H1 (cell line): Measurements from ENCODE around the gene BATF3. TPM values are rescaled to one million over a fixed set of nuclear protein-coding genes. Genes with fewer than 3 reads are reported as not detected.

Experiments used
- CTCF ChIA-PET: fragments of 300-600 bp; sonication (Branson Sonifier 250); formaldehyde crosslinking; loops from one replicate; lab custom pipeline; 2021; ENCODE audit not compliant: partially characterized antibody; lab: Charles Lee
- POLR2A ChIA-PET: fragments of 300-600 bp; sonication (Branson Sonifier 250); formaldehyde crosslinking; loops from one replicate; lab custom pipeline; 2021; ENCODE audit warnings: inconsistent platforms; ENCODE audit not compliant: partially characterized antibody; lab: Charles Lee
- DNase-seq, 2 experiments: peaks; one replicate each; pipeline versions ENCODE4 v3.0.0 to v3.0.0-alpha.2; 2010 to 2022; ENCODE audit warnings: low spot score in 2 of 2, low read depth in 1 of 2, mixed read lengths in 1 of 2
- FAIRE-seq: peaks from 2 replicates; lab custom pipeline; 2011; peaks lifted over from hg19 to GRCh38; lab: Jason Lieb, UNC
- H2AFZ ChIP-seq: 2 replicates; pipeline ENCODE4 v1.8.1; 2012; ENCODE audit warnings: low read length, inconsistent platforms
- H2AK5ac ChIP-seq: 2 replicates; pipeline ENCODE4 v1.6.1; 2013; ENCODE audit warnings: low read depth, low read length
- H2BK120ac ChIP-seq: replicated peaks from 2 replicates; pipeline ENCODE3; 2013; ENCODE audit warnings: low read depth, low read length, inconsistent platforms
- H2BK12ac ChIP-seq: 2 replicates; pipeline ENCODE4 v1.6.1; 2013; ENCODE audit warnings: low read depth, low read length
- H2BK15ac ChIP-seq: 2 replicates; pipeline ENCODE4 v1.6.1; 2013; ENCODE audit warnings: low read length
- H2BK20ac ChIP-seq: 2 replicates; pipeline ENCODE4 v1.6.1; 2013; ENCODE audit warnings: low read length
- H2BK5ac ChIP-seq: 2 replicates; pipeline ENCODE4 v1.6.1; 2013; ENCODE audit warnings: low read depth, low read length
- H3K14ac ChIP-seq: 2 replicates; pipeline ENCODE4 v1.6.1; 2013; ENCODE audit warnings: inconsistent platforms; ENCODE audit not compliant: insufficient read length
- H3K18ac ChIP-seq: 2 replicates; pipeline ENCODE4 v1.6.1; 2013; ENCODE audit warnings: low read length; ENCODE audit errors: extremely low read depth
- H3K23ac ChIP-seq: 2 replicates; pipeline ENCODE4 v1.6.1; 2013; ENCODE audit warnings: inconsistent platforms; ENCODE audit not compliant: insufficient read length
- H3K23me2 ChIP-seq: 2 replicates; pipeline ENCODE4 v1.6.1; 2013; ENCODE audit warnings: low read depth, low read length
- H3K27ac ChIP-seq: 2 replicates; pipeline ENCODE4 v1.6.1; 2011; ENCODE audit warnings: low read depth, low read length, inconsistent platforms
- H3K27me3 ChIP-seq, 4 experiments: replicated peaks in 1 of 4; 1 replicate in 1 of 4; 2 replicates in 3 of 4; pipeline versions ENCODE4 v1.6.1 to v1.8.1; 2011 to 2013; ENCODE audit warnings: low read length in 3 of 4, mild to moderate bottlenecking in 3 of 4, inconsistent platforms in 2 of 4, mixed read lengths in 2 of 4, moderate library complexity in 1 of 4; ENCODE audit not compliant: control insufficient read depth in 3 of 4, insufficient read depth in 3 of 4; ENCODE audit errors: extremely low read depth in 1 of 4
- H3K36me3 ChIP-seq, 4 experiments: 2 replicates each; pipeline versions ENCODE4 v1.6.1 to v1.8.1; 2011 to 2013; ENCODE audit warnings: mild to moderate bottlenecking in 4 of 4, low read length in 3 of 4, moderate library complexity in 2 of 4, control low read depth in 1 of 4, inconsistent platforms in 1 of 4; ENCODE audit not compliant: insufficient read depth in 4 of 4, control insufficient read depth in 2 of 4
- H3K4ac ChIP-seq: replicated peaks from 2 replicates; pipeline ENCODE3; 2013; ENCODE audit warnings: low read length, low read depth, mixed read lengths, inconsistent platforms; ENCODE audit not compliant: insufficient read length
- H3K4me1 ChIP-seq, 4 experiments: replicated peaks in 1 of 4; 1 replicate in 1 of 4; 2 replicates in 3 of 4; pipeline versions ENCODE4 v1.6.1 to v1.8.1; 2011 to 2013; ENCODE audit warnings: low read length in 3 of 4, inconsistent platforms in 2 of 4, mixed read lengths in 1 of 4; ENCODE audit not compliant: insufficient read depth in 4 of 4, control insufficient read depth in 3 of 4
- H3K4me2 ChIP-seq, 2 experiments: 2 replicates each; pipeline versions ENCODE4 v1.6.1 to v1.8.1; 2011 to 2013; ENCODE audit warnings: low read depth in 2 of 2, low read length in 2 of 2, control low read depth in 1 of 2, inconsistent platforms in 1 of 2, mild to moderate bottlenecking in 1 of 2; ENCODE audit not compliant: insufficient read depth in 1 of 2
- H3K4me3 ChIP-seq, 4 experiments: fragments of 200-600, 300-600 bp in 1 of 4; sonication (generic), shearing (Covaris generic), sonication (Bioruptor Twin) in 1 of 4; 2 replicates each; pipeline versions ENCODE4 v1.5.1 to v1.8.1; 2011 to 2016; ENCODE audit warnings: low read length in 4 of 4, low read depth in 3 of 4, control low read depth in 2 of 4, inconsistent platforms in 2 of 4, mild to moderate bottlenecking in 2 of 4, mixed read lengths in 1 of 4, moderate library complexity in 1 of 4; ENCODE audit not compliant: insufficient read depth in 2 of 4; ENCODE audit errors: extremely low read depth in 1 of 4
- H3K56ac ChIP-seq: replicated peaks from 2 replicates; pipeline ENCODE3; 2013; ENCODE audit warnings: low read depth, mild to moderate bottlenecking, mixed read lengths, low read length, inconsistent platforms; ENCODE audit not compliant: insufficient read length
- H3K79me1 ChIP-seq: 2 replicates; pipeline ENCODE4 v1.6.1; 2013; ENCODE audit warnings: low read depth, low read length, control low read depth
- H3K79me2 ChIP-seq, 2 experiments: 2 replicates each; pipeline versions ENCODE4 v1.6.1 to v1.8.1; 2012 to 2013; ENCODE audit warnings: low read length in 2 of 2, mild to moderate bottlenecking in 2 of 2, inconsistent platforms in 1 of 2; ENCODE audit not compliant: insufficient read depth in 2 of 2, control insufficient read depth in 1 of 2
- H3K9ac ChIP-seq, 4 experiments: replicated peaks in 1 of 4; 1 replicate in 1 of 4; 2 replicates in 3 of 4; pipeline versions ENCODE4 v1.6.1 to v1.8.1; 2011 to 2013; ENCODE audit warnings: low read depth in 3 of 4, low read length in 3 of 4, control low read depth in 2 of 4, mild to moderate bottlenecking in 2 of 4, moderate library complexity in 2 of 4, inconsistent platforms in 1 of 4; ENCODE audit errors: extremely low read depth in 1 of 4
- H3K9me3 ChIP-seq, 2 experiments: 2 replicates each; pipeline versions ENCODE4 v1.6.1 to v1.8.1; 2012 to 2013; ENCODE audit warnings: mild to moderate bottlenecking in 2 of 2, moderate library complexity in 2 of 2, control low read depth in 1 of 2, inconsistent platforms in 1 of 2, low read depth in 1 of 2, low read length in 1 of 2, mixed read lengths in 1 of 2; ENCODE audit not compliant: insufficient read depth in 2 of 2
- H4K20me1 ChIP-seq, 2 experiments: replicated peaks in 1 of 2; 2 replicates each; pipeline versions ENCODE3 to v1.8.1; 2011 to 2013; ENCODE audit warnings: inconsistent platforms in 2 of 2, low read length in 2 of 2, mild to moderate bottlenecking in 1 of 2; ENCODE audit not compliant: insufficient read depth in 2 of 2, control insufficient read depth in 1 of 2
- H4K5ac ChIP-seq: 2 replicates; pipeline ENCODE4 v1.6.1; 2013; ENCODE audit warnings: low read length, low read depth, mixed read lengths, inconsistent platforms; ENCODE audit not compliant: insufficient read length
- H4K8ac ChIP-seq: 2 replicates; pipeline ENCODE4 v1.8.0; 2013; ENCODE audit warnings: mild to moderate bottlenecking, moderate library complexity, low read length, inconsistent platforms; ENCODE audit not compliant: insufficient read depth; ENCODE audit errors: extremely low read depth
- H4K91ac ChIP-seq: replicated peaks from 2 replicates; pipeline ENCODE3; 2013; ENCODE audit warnings: low read length, mixed read lengths, inconsistent platforms; ENCODE audit not compliant: insufficient read length
- BCL11A ChIP-seq, 2 experiments: IDR thresholded peaks; one replicate each; pipeline ENCODE4 v1.6.1; 2011; ENCODE audit warnings: low read depth in 2 of 2, low read length in 2 of 2, mild to moderate bottlenecking in 2 of 2
- EP300 ChIP-seq, 2 experiments: IDR thresholded peaks; 1 replicate in 1 of 2; 2 replicates in 1 of 2; pipeline ENCODE4 v1.6.1; 2011 to 2012; ENCODE audit warnings: low read depth in 2 of 2, low read length in 2 of 2, mild to moderate bottlenecking in 2 of 2, borderline replicate concordance in 1 of 2, inconsistent platforms in 1 of 2, moderate library complexity in 1 of 2
- KDM1A ChIP-seq: fragments of 200-600, 300-600 bp; sonication (generic); IDR thresholded peaks from 2 replicates; pipeline ENCODE4 v1.7.1; 2016; ENCODE audit warnings: mild to moderate bottlenecking, low read length, borderline replicate concordance
- PHF8 ChIP-seq: fragments of 200-600 bp; sonication (generic); conservative IDR thresholded peaks from 2 replicates; pipeline ENCODE4 v1.7.1; 2012; ENCODE audit warnings: low read depth, mild to moderate bottlenecking, inconsistent platforms, low read length, moderate library complexity
- YY1 ChIP-seq: IDR thresholded peaks from 2 replicates; pipeline ENCODE4 v1.6.1; 2011; ENCODE audit warnings: low read depth, mild to moderate bottlenecking, low read length
- WGBS, 2 experiments: shearing (Covaris generic) in 1 of 2; methylation state at CpG; one replicate each; pipeline versions ENCODE4 v1.1.6 to v1.1.7; 2013 to 2015; ENCODE audit warnings: low lambda C conversion rate in 2 of 2, mixed read lengths in 2 of 2, inconsistent platforms in 1 of 2, low coverage in 1 of 2, missing lambda C conversion rate in 1 of 2; ENCODE audit not compliant: insufficient replicate concordance in 2 of 2, insufficient coverage in 1 of 2, insufficient read length in 1 of 2; ENCODE audit errors: extremely low coverage in 1 of 2, missing lambda C conversion rate in 1 of 2; 5-methylcytosine and 5-hydroxymethylcytosine counted together
- polyA plus RNA-seq, 7 experiments: library from polyadenylated mRNA; depleted of rRNA in 3 of 7; stranded (reverse) in 5 of 7; unstranded in 2 of 7; fragments of >200 nt in 5 of 7; fragments of 200-250 nt in 2 of 7; gene quantifications; 1 replicate in 5 of 7; 2 replicates in 1 of 7; 4 replicates in 1 of 7; pipeline versions ENCODE4 v1.2.1 to v1.2.3, GENCODE V29; 2011 to 2013; ENCODE audit warnings: missing spikeins in 2 of 7, mixed read lengths in 2 of 7
- total RNA-seq: library from RNA; stranded (reverse); fragmentation: NEBNext Ultra II Directional; extraction: Animal tissue kit (Norgen Biotek cat#: 25700); gene quantifications from 2 replicates; pipeline ENCODE4 v1.2.1, GENCODE V29; 2021

BATF3 gene
- total and polyA plus RNA-seq, 2 of the 8 experiments (the other 6 are each of a cell fraction or from before 2014, with no cell fraction given): 6.3 TPM

GRCh38 chr1:212651521-212651920 lies 48.1 kb downstream of the BATF3 start:
- Histone ChIP-seq H3K9ac (no peak overlapping the region), H3K4me3 (no peak overlapping the region), H2AK5ac (no peak overlapping the region), H2BK5ac (no peak overlapping the region), H3K14ac (no peak overlapping the region), H4K91ac (no peak overlapping the region), H3K79me1 (no peaks in the 10 kb centered on the region), H4K5ac (no peak overlapping the region), H3K79me2 (no peaks in the 10 kb centered on the region), H3K4me2 (no peak overlapping the region), H2BK20ac (no peak overlapping the region), H3K23me2 (peaks cover 3% of the 10 kb centered on the region; the same call in 1 of the 2 replicates), H2BK12ac (no peak overlapping the region), H3K27me3 (no peaks in the 10 kb centered on the region), H3K27ac (no peak overlapping the region), H2AFZ (no peak overlapping the region), H4K8ac (no peak overlapping the region), H3K23ac (no peak overlapping the region), H3K4me1 (0 out of 7 replicates have a peak, but pooled peaks cover 0 to 3% (median 0%) of the 10 kb centered on the region in 4 experiments), H3K9me3 (no peaks in the 10 kb centered on the region), H3K36me3 (no peaks in the 10 kb centered on the region), H3K56ac (no peak overlapping the region), H3K18ac (no peak overlapping the region), H2BK120ac (no peak overlapping the region), H3K4ac (no peak overlapping the region), H4K20me1 (no peaks in the 10 kb centered on the region), H2BK15ac (no peak overlapping the region)
- TF ChIP-seq YY1: no peak
- no peak for TF ChIP-seq EP300 (IDR thresholded peaks at IDR 0.05; ENCODE audit: borderline replicate concordance in 1 of 2, low read depth in 2 of 2, low read length in 2 of 2)
- no peak for TF ChIP-seq BCL11A (IDR thresholded peaks at IDR 0.05; ENCODE audit: low read depth in 2 of 2, low read length in 2 of 2)
- TF ChIP-seq KDM1A: no peak
- TF ChIP-seq PHF8: no peak
- ChIA-PET CTCF (interaction anchor here (0.7 to 4.1 kb wide), 8 partner anchors 14 to 196 kb away, joined by 3 to 19 read pairs (median 4); no protein-coding TSS in a partner anchor), POLR2A (interaction anchor here (0.9 to 1.6 kb wide), 2 partner anchors 18 to 43 kb away, joined by 3 to 5 read pairs; partner anchors contain the start of gene ATF3)
- WGBS, 2 experiments: 92% methylated on average over 4 of the region's 4 CpGs; no CpG with 5 or more reads in 1 of the 2 experiments
- DNase-seq (peak in 1 of 2 experiments; percentile 6), FAIRE-seq (no peak)
